Measurements from ENCODE around the gene CCDC188. TPM values are rescaled to one million over a fixed set of nuclear protein-coding genes. Genes with fewer than 3 reads are reported as not detected.

The CCDC188 gene
- total RNA-seq, 2 experiments from 2014 or later, result not detected

- Histone ChIP-seq H3K79me2 (ENCODE audit: insufficient read depth, low read depth, low read length) (no peaks in the 10 kb centered on the region), H3K9me2 (ENCODE audit: insufficient read depth, low read length) (no peaks in the 10 kb centered on the region), H2AFZ (ENCODE audit: low read length) (no peak overlapping the region), H3K9me3 (ENCODE audit: low read length) (no peaks in the 10 kb centered on the region), H3K4me2 (ENCODE audit: low read length) (no peak overlapping the region), H3K4me3 (ENCODE audit: low read depth, low read length, poor library complexity, severe bottlenecking) (no peak overlapping the region), H4K20me1 (ENCODE audit: insufficient read depth, low read length) (no peaks in the 10 kb centered on the region), H3K36me3 (ENCODE audit: insufficient read depth, low read length) (no peaks in the 10 kb centered on the region), H3K4me1 (ENCODE audit: insufficient read depth, low read length, poor library complexity, severe bottlenecking) (no peaks in the 10 kb centered on the region), H3K27ac (ENCODE audit: low read depth, low read length, poor library complexity, severe bottlenecking) (no peak overlapping the region)
- TF ChIP-seq EZH2phosphoT487 (IDR thresholded peaks at IDR 0.05; ENCODE audit: borderline replicate concordance, low read depth, low read length) (no peak), CTCF (conservative IDR thresholded peaks at IDR 0.05; ENCODE audit: low read length) (no peak)
- ChIA-PET CTCF (ENCODE audit: unreplicated experiment) (no interaction called here), POLR2A (no interaction called here)
- intact Hi-C loops (cut with micrococcal nuclease; ENCODE audit: unreplicated experiment), result no loop called here
- no TSS peak for BruUV-seq (replicated peaks)
- DNase-seq (ENCODE audit: low spot score), result no peak
Observed at GRCh38 chr22:20176421-20177085, 25.7 kb upstream of the CCDC188 start.

DNA sequence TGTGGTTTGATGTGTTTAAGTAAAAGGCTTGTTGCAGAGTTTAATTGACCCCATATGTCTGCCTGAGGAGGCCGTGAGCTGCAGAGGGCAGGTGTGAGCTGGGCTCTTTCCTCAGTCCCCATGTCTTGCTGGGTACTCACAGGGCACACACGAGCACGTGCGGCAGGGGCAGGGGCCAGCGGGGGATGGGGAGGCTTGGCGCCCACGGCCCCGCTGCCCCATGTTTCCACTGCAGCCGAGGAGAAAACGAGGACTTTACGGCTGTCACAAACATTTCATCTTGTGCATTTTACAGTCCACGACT is 24.7 kb upstream of the CCDC188 start:
- Histone ChIP-seq H3K27ac (ENCODE audit: low read depth, low read length, poor library complexity, severe bottlenecking) (no peak overlapping the region), H3K4me2 (ENCODE audit: low read length) (no peak overlapping the region), H3K4me1 (ENCODE audit: insufficient read depth, low read length, poor library complexity, severe bottlenecking) (no peaks in the 10 kb centered on the region), H2AFZ (ENCODE audit: low read length) (no peak overlapping the region), H3K9me2 (ENCODE audit: insufficient read depth, low read length) (no peaks in the 10 kb centered on the region), H3K36me3 (ENCODE audit: insufficient read depth, low read length) (no peaks in the 10 kb centered on the region), H3K4me3 (ENCODE audit: low read depth, low read length, poor library complexity, severe bottlenecking) (no peak overlapping the region), H3K9me3 (ENCODE audit: low read length) (no peaks in the 10 kb centered on the region), H4K20me1 (ENCODE audit: insufficient read depth, low read length) (no peaks in the 10 kb centered on the region), H3K79me2 (ENCODE audit: insufficient read depth, low read depth, low read length) (no peaks in the 10 kb centered on the region)
- no TSS peak for BruUV-seq (replicated peaks)
- DNase-seq (ENCODE audit: low spot score), result no peak
- ChIA-PET POLR2A (no interaction called here), CTCF (ENCODE audit: unreplicated experiment) (no interaction called here)
- intact Hi-C loops (cut with micrococcal nuclease; ENCODE audit: unreplicated experiment), result no loop called here
- TF ChIP-seq EZH2phosphoT487 (IDR thresholded peaks at IDR 0.05; ENCODE audit: borderline replicate concordance, low read depth, low read length) (no peak), CTCF (conservative IDR thresholded peaks at IDR 0.05; ENCODE audit: low read length) (no peak)

- Histone ChIP-seq H3K79me2 (ENCODE audit: insufficient read depth, low read depth, low read length) (no peaks in the 10 kb centered on the region), H3K9me2 (ENCODE audit: insufficient read depth, low read length) (no peaks in the 10 kb centered on the region), H4K20me1 (ENCODE audit: insufficient read depth, low read length) (no peaks in the 10 kb centered on the region), H3K4me3 (ENCODE audit: low read depth, low read length, poor library complexity, severe bottlenecking) (no peak overlapping the region), H3K4me2 (ENCODE audit: low read length) (no peak overlapping the region), H2AFZ (ENCODE audit: low read length) (no peak overlapping the region), H3K4me1 (ENCODE audit: insufficient read depth, low read length, poor library complexity, severe bottlenecking) (no peaks in the 10 kb centered on the region), H3K27ac (ENCODE audit: low read depth, low read length, poor library complexity, severe bottlenecking) (no peak overlapping the region), H3K36me3 (ENCODE audit: insufficient read depth, low read length) (no peaks in the 10 kb centered on the region), H3K9me3 (ENCODE audit: low read length) (no peaks in the 10 kb centered on the region)
- no peak for TF ChIP-seq EZH2phosphoT487 (IDR thresholded peaks at IDR 0.05; ENCODE audit: borderline replicate concordance, low read depth, low read length)
- TF ChIP-seq CTCF (conservative IDR thresholded peaks at IDR 0.05; ENCODE audit: low read length), result no peak
- ChIA-PET CTCF (ENCODE audit: unreplicated experiment) (no interaction called here), POLR2A (no interaction called here)
- no peak for DNase-seq (ENCODE audit: low spot score)
- BruUV-seq (replicated peaks), result no TSS peak
- intact Hi-C loops (cut with micrococcal nuclease; ENCODE audit: unreplicated experiment), result no loop called here
Observed at GRCh38 chr22:20174785-20175596, 24.1 kb upstream of the CCDC188 start.

Measured in OCI-LY7 (cell line).